Astrocyte (in vitro differentiated cells and primary cell): Measurements from ENCODE around the gene PCBP3.

Experiments
- EZH2 ChIP-seq: IDR thresholded peaks from 2 replicates; pipeline ENCODE4 v1.6.1; 2012; ENCODE audit warnings: mild to moderate bottlenecking, low read length, inconsistent platforms; ENCODE audit not compliant: insufficient read depth
- TF ChIP-seq, protein P1 (sequence below): IDR thresholded peaks from 2 replicates; pipeline ENCODE4 v1.5.1; 2011; ENCODE audit warnings: low read depth, mild to moderate bottlenecking, inconsistent platforms, low read length, moderate library complexity; ENCODE audit not compliant: insufficient read depth

DNA sequence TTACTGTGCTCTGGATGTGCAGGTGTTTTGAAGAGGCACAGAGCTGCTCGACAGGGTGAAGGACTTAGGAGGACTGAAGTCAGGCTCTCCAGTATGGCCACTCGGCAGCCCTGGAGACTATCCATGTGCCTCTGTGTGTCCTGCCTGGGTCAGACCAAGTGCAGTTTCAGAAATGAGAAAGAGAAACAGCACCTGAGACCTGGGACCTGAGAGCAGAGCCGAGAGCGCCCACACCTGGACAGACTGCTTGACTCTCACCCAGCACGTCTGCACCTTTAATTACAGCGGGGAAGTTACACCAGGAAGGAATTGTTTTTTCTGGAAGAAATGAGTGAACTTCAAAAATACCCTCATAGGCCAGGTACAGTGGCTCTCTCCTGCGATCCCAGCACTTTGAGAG, 278.4 kb downstream of the PCBP3 start:
- TF ChIP-seq, protein P1, sequence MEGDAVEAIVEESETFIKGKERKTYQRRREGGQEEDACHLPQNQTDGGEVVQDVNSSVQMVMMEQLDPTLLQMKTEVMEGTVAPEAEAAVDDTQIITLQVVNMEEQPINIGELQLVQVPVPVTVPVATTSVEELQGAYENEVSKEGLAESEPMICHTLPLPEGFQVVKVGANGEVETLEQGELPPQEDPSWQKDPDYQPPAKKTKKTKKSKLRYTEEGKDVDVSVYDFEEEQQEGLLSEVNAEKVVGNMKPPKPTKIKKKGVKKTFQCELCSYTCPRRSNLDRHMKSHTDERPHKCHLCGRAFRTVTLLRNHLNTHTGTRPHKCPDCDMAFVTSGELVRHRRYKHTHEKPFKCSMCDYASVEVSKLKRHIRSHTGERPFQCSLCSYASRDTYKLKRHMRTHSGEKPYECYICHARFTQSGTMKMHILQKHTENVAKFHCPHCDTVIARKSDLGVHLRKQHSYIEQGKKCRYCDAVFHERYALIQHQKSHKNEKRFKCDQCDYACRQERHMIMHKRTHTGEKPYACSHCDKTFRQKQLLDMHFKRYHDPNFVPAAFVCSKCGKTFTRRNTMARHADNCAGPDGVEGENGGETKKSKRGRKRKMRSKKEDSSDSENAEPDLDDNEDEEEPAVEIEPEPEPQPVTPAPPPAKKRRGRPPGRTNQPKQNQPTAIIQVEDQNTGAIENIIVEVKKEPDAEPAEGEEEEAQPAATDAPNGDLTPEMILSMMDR, result no peak
- TF ChIP-seq EZH2, result no peak
